Measurements from ENCODE around the gene SIL1.
"Not testable (repeated sequence)": the region's sequence is repeated elsewhere in the genome, so short reads cannot be mapped to it uniquely, and the experiment has no call there.

Gene SIL1

GRCh38 chr5:139014726-139015125, 183.4 kb downstream of the SIL1 start:
- Histone ChIP-seq H3K9me3 (no peaks in the 10 kb centered on the region), H3K27ac (no peak overlapping the region), H3K4me3 (ENCODE audit: low read depth in 1 of 2, low read length in 1 of 2) (no peak overlapping the region), H3K4me1 (ENCODE audit: control insufficient read depth in 1 of 2, insufficient read depth in 1 of 2, low read depth in 1 of 2, low read length in 1 of 2) (no peaks in the 10 kb centered on the region), H3K36me3 (peaks cover 15% of the 10 kb centered on the region), H3K27me3 (no peaks in the 10 kb centered on the region)
- no peak for TF ChIP-seq CTCF (IDR thresholded peaks at IDR 0.05)

- no peak overlapping the region for H3K4me3 ChIP-seq (ENCODE audit: low read depth in 1 of 2, low read length in 1 of 2)
- no peak overlapping the region for H3K27ac ChIP-seq
- H3K9me3 ChIP-seq = no peaks in the 10 kb centered on the region
- no peaks in the 10 kb centered on the region for H3K27me3 ChIP-seq
- TF ChIP-seq CTCF (IDR thresholded peaks at IDR 0.05) = no peak
- H3K4me1 ChIP-seq (ENCODE audit: control insufficient read depth in 1 of 2, insufficient read depth in 1 of 2, low read depth in 1 of 2, low read length in 1 of 2) = no peaks in the 10 kb centered on the region
- H3K36me3 ChIP-seq = no peaks in the 10 kb centered on the region
Measured at GRCh38 chr5:139012176-139012575, 186.0 kb downstream of the SIL1 start.

GRCh38 chr5:139011156-139011555, 187.0 kb downstream of the SIL1 start:
- H3K4me1 ChIP-seq (ENCODE audit: control insufficient read depth in 1 of 2, insufficient read depth in 1 of 2, low read depth in 1 of 2, low read length in 1 of 2); H3K36me3 ChIP-seq; H3K27ac ChIP-seq; H3K27me3 ChIP-seq; H3K9me3 ChIP-seq; H3K4me3 ChIP-seq (ENCODE audit: low read depth in 1 of 2, low read length in 1 of 2): not testable (repeated sequence)

- Histone ChIP-seq H3K9me3 (no peaks in the 10 kb centered on the region), H3K4me3 (ENCODE audit: low read depth in 1 of 2, low read length in 1 of 2) (no peak overlapping the region), H3K36me3 (no peaks in the 10 kb centered on the region), H3K27me3 (no peaks in the 10 kb centered on the region), H3K4me1 (ENCODE audit: control insufficient read depth in 1 of 2, insufficient read depth in 1 of 2, low read depth in 1 of 2, low read length in 1 of 2) (no peaks in the 10 kb centered on the region), H3K27ac (no peak overlapping the region)
- no peak for TF ChIP-seq CTCF (IDR thresholded peaks at IDR 0.05)
Measured at GRCh38 chr5:139004374-139005307, 193.5 kb downstream of the SIL1 start.

GRCh38 chr5:138999674-139000073, 198.5 kb downstream of the SIL1 start:
- H3K4me1 ChIP-seq (ENCODE audit: control insufficient read depth in 1 of 2, insufficient read depth in 1 of 2, low read depth in 1 of 2, low read length in 1 of 2) = no peaks in the 10 kb centered on the region
- H3K27me3 ChIP-seq = no peaks in the 10 kb centered on the region
- no peak overlapping the region for H3K4me3 ChIP-seq (ENCODE audit: low read depth in 1 of 2, low read length in 1 of 2)
- H3K27ac ChIP-seq = no peak overlapping the region
- no peaks in the 10 kb centered on the region for H3K9me3 ChIP-seq
- H3K36me3 ChIP-seq = no peaks in the 10 kb centered on the region
- no peak for TF ChIP-seq CTCF (IDR thresholded peaks at IDR 0.05)

- no peak for TF ChIP-seq CTCF (IDR thresholded peaks at IDR 0.05)
- Histone ChIP-seq H3K4me3 (ENCODE audit: low read depth in 1 of 2, low read length in 1 of 2) (no peak overlapping the region), H3K27ac (no peak overlapping the region), H3K27me3 (no peaks in the 10 kb centered on the region), H3K36me3 (no peaks in the 10 kb centered on the region), H3K4me1 (ENCODE audit: control insufficient read depth in 1 of 2, insufficient read depth in 1 of 2, low read depth in 1 of 2, low read length in 1 of 2) (no peaks in the 10 kb centered on the region), H3K9me3 (no peaks in the 10 kb centered on the region)
Measured at GRCh38 chr5:138998521-138998920, 199.6 kb downstream of the SIL1 start.

All from neutrophil (primary cell).